Activated CD8-positive, alpha-beta T cell treated with anti-CD3 and anti-CD28 coated beads for 36 hours (primary cell): ENCODE results near the gene ST6GALNAC3. TPM values are rescaled to one million over a fixed set of nuclear protein-coding genes. Genes with fewer than 3 reads are reported as not detected.

Experiments
- ATAC-seq: fragments of 200-7000 bp; cut with Tn5 transposase; one replicate; pipeline ENCODE4 v1.10.0; 2021; ENCODE audit warnings: mild to moderate bottlenecking, moderate library complexity
- CTCF ChIA-PET: fragments of 350-600 bp; sonication (Branson Sonifier 250); formaldehyde crosslinking; loops from one replicate; lab custom pipeline; 2021; ENCODE audit warnings: antibody characterized with exemption; lab: Charles Lee
- POLR2A ChIA-PET: fragments of 350-600 bp; sonication (Branson Sonifier 250); formaldehyde crosslinking; loops from one replicate; lab custom pipeline; 2021; ENCODE audit warnings: antibody characterized with exemption; lab: Charles Lee
- DNase-seq: peaks from one replicate; pipeline ENCODE4 v3.0.0-alpha.2; 2020
- H3K27ac Mint-ChIP-seq: one replicate; pipeline ENCODE4 v1.8.0; 2021; ENCODE audit warnings: mild to moderate bottlenecking, mixed read lengths
- H3K27me3 Mint-ChIP-seq: one replicate; pipeline ENCODE4 v1.8.0; 2021; ENCODE audit warnings: mixed read lengths
- H3K36me3 Mint-ChIP-seq: one replicate; pipeline ENCODE4 v1.8.0; 2021; ENCODE audit warnings: low read depth, mixed read lengths
- H3K4me1 Mint-ChIP-seq: one replicate; pipeline ENCODE4 v1.8.0; 2021; ENCODE audit warnings: low read depth, mixed read lengths
- H3K4me3 Mint-ChIP-seq: one replicate; pipeline ENCODE4 v1.8.0; 2021; ENCODE audit warnings: mild to moderate bottlenecking, moderate library complexity, mixed read lengths
- H3K9me3 Mint-ChIP-seq: one replicate; pipeline ENCODE4 v1.8.0; 2021; ENCODE audit warnings: mixed read lengths
- intact Hi-C: fragments of 100-400 bp; cut with micrococcal nuclease; formaldehyde crosslinking; loops from one replicate; pipeline ENCODE4 v1.10.0; 2022
- total RNA-seq, 2 experiments: library from RNA; stranded (reverse); gene quantifications; one replicate each; pipeline ENCODE4 v1.2.3, GENCODE V29; 2021
- TF ChIP-seq, protein P1 (sequence below): fragments of 200-600 bp; IDR thresholded peaks from one replicate; pipeline ENCODE4 v1.8.0; 2022; ENCODE audit warnings: antibody characterized with exemption, mild to moderate bottlenecking

ST6GALNAC3 gene
- total RNA-seq, 2 experiments from 2014 or later = 2.7 to 2.9 TPM

DNA sequence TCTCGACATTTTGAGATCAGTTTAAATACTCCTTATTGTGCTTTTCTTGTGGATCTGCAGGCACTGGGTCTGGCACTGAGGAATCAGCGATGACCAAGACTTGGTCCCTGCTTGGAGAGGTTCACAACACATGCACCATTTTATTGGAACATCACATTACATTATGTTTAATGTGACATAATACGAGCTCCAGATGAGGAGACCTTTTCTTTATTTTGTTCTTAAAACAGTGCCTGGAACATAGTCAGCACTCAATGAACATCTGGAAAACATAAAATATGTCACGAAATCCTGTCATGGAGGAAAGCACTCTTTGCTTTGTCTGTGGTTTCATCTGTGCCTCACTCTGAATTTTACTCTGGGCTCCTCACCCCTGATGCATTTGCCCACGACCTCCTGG is 110.7 kb downstream of the ST6GALNAC3 start:
- Mint-ChIP-seq H3K27me3 (no peaks in the 10 kb centered on the region), H3K4me3 (no peak overlapping the region), H3K27ac (no peak overlapping the region), H3K4me1 (no peaks in the 10 kb centered on the region), H3K36me3 (no peaks in the 10 kb centered on the region), H3K9me3 (no peaks in the 10 kb centered on the region)
- TF ChIP-seq, protein P1, sequence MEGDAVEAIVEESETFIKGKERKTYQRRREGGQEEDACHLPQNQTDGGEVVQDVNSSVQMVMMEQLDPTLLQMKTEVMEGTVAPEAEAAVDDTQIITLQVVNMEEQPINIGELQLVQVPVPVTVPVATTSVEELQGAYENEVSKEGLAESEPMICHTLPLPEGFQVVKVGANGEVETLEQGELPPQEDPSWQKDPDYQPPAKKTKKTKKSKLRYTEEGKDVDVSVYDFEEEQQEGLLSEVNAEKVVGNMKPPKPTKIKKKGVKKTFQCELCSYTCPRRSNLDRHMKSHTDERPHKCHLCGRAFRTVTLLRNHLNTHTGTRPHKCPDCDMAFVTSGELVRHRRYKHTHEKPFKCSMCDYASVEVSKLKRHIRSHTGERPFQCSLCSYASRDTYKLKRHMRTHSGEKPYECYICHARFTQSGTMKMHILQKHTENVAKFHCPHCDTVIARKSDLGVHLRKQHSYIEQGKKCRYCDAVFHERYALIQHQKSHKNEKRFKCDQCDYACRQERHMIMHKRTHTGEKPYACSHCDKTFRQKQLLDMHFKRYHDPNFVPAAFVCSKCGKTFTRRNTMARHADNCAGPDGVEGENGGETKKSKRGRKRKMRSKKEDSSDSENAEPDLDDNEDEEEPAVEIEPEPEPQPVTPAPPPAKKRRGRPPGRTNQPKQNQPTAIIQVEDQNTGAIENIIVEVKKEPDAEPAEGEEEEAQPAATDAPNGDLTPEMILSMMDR = no peak
- intact Hi-C loops = no loop called here
- no peak for DNase-seq
- ChIA-PET POLR2A (no interaction called here), CTCF (no interaction called here)
- no peak for ATAC-seq

DNA sequence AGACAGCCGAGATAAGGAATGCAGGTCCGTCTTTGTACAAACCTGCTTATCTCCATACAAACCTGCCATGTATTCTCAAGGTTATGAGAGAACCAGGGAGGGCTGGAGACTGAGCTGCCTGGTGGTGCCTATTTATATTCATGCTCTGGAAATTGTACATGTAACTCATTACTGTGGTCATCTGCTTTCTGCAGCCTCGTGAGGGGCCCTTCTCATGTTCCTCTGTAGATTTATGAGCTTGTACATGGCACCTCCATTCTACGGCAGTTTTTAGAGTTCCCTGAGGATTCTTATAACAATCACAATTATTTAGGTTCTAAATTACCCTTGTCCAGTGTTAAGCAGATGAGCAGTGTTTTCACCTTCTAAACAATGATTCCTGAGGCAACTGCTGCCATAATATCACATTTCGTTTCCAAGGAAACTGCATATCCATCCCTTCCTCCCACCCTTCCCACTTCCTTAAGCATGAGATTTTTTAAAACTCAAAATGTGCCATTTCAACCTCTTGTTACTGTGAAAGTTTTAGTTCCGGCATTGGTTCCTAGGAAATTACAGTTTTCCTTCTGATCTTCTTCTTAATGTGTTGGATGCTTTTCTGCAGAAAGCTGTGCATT is 112.1 kb downstream of the ST6GALNAC3 start:
- Mint-ChIP-seq H3K27ac (no peak overlapping the region), H3K4me3 (no peak overlapping the region), H3K36me3 (no peaks in the 10 kb centered on the region), H3K27me3 (no peaks in the 10 kb centered on the region), H3K9me3 (no peaks in the 10 kb centered on the region), H3K4me1 (no peaks in the 10 kb centered on the region)
- DNase-seq (no peak), ATAC-seq (no peak)
- intact Hi-C loops = no loop called here
- CTCF ChIA-PET = no interaction called here
- POLR2A ChIA-PET = no interaction called here
- TF ChIP-seq, protein P1 = no peak

DNA sequence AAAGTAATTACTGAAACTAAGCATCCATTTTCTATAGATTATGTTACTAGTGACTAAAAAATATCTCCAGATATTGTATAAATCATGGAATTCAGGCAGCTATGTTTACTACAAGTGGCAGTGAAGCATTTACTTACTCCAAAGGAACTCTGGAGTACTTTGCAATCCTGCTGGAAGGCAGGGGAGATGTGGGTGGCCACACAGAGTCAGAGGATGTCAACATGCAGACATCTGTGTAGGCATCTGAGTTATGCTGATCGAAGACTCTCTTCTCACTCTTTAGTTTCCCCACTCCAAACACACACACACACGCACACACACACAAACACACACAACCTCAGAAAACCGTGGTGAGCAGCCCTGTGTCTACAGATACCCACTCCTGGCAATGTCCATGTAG is 112.9 kb downstream of the ST6GALNAC3 start:
- Mint-ChIP-seq H3K4me1 (no peaks in the 10 kb centered on the region), H3K36me3 (no peaks in the 10 kb centered on the region), H3K27me3 (no peaks in the 10 kb centered on the region), H3K4me3 (no peak overlapping the region), H3K9me3 (no peaks in the 10 kb centered on the region), H3K27ac (no peak overlapping the region)
- ChIA-PET POLR2A (no interaction called here), CTCF (no interaction called here)
- TF ChIP-seq, protein P1 = no peak
- no peak for ATAC-seq
- intact Hi-C loops = no loop called here
- DNase-seq = no peak

DNA sequence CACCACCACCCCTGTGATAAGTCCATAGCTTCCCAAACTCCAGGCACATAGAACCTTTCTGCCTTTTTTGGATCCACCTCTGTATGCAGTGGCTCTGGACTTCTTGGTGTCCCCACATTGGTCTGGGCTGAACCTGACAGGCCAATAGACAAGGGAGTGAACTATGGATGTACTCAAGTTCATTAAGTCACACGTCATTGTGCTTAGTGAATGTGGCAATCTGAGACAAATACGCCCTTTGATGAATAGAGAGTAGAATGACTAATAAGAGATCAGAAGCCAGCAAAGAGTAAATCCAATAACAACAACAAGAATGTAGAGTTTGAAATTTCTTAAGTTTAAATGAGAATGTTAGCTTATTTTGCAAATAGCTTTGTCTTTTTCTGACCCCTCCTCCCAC is 114.8 kb downstream of the ST6GALNAC3 start:
- POLR2A ChIA-PET = no interaction called here
- Mint-ChIP-seq H3K4me3 (no peak overlapping the region), H3K9me3 (no peaks in the 10 kb centered on the region), H3K36me3 (no peaks in the 10 kb centered on the region), H3K4me1 (no peaks in the 10 kb centered on the region), H3K27me3 (no peaks in the 10 kb centered on the region), H3K27ac (no peak overlapping the region)
- TF ChIP-seq, protein P1 = no peak
- ATAC-seq = no peak
- DNase-seq = no peak
- intact Hi-C loops = no loop called here
- CTCF ChIA-PET = no interaction called here

DNA sequence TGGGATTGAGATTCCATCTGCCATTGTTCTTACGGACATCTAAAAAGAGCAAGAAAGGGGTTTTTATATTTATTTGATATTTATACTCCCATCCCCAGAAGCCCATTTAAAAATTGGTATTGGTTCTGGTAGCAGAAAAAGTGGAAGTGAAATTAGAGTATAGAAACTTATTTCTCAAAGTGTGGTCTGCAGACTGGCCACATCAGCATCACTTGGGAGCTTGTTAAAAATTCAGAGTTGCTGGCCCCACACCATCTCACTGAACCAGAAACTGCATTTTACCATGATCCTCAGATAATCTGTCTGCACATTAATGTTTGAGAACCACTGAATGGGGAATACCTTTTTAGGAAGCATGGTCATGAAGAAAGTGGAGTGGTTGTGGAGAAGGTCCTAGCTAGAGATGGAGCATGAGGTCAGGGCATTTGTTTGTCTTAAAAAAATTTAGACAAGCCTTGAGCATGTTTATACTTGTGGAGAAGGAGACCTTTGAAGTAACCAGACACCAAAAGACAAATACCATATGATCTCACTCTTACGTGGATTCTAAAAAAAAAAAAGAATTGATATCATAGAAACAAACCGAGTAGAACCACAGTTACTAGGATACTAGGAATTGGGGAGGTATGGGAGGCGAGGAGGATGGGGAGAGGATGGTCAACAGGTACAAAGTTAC is 116.3 kb downstream of the ST6GALNAC3 start:
- H3K9me3 Mint-ChIP-seq = no peaks in the 10 kb centered on the region

More for the DNA sequence above, 116.3 kb downstream of the ST6GALNAC3 start:
- no peaks in the 10 kb centered on the region for H3K4me1 Mint-ChIP-seq
- TF ChIP-seq, protein P1 = no peak
- intact Hi-C loops = no loop called here
- DNase-seq (no peak), ATAC-seq (no peak)
- POLR2A ChIA-PET = no interaction called here
- H3K4me3 Mint-ChIP-seq = no peak overlapping the region
- H3K36me3 Mint-ChIP-seq = no peaks in the 10 kb centered on the region
- no peaks in the 10 kb centered on the region for H3K27me3 Mint-ChIP-seq
- H3K27ac Mint-ChIP-seq = no peak overlapping the region
- CTCF ChIA-PET = interaction anchor here (1.4 kb wide), 1 partner anchor 9 kb away, joined by 3 read pairs; no protein-coding TSS in a partner anchor
